Central memory CD4-positive, alpha-beta T cell (primary cell): ENCODE data around the gene RBPJ.

Source experiments
- DNase-seq: peaks from one replicate; pipeline ENCODE4 v3.0.0; 2022

RBPJ gene

GRCh38 chr4:26424153-26424552, 103.3 kb downstream of the RBPJ start:
- no peak for DNase-seq

GRCh38 chr4:26424838-26425237, 104.0 kb downstream of the RBPJ start:
- DNase-seq = no peak

GRCh38 chr4:26425953-26426352, 105.1 kb downstream of the RBPJ start:
- no peak for DNase-seq

- DNase-seq = no peak
Measured at GRCh38 chr4:26426892-26427291, 106.1 kb downstream of the RBPJ start.

GRCh38 chr4:26429910-26430309, 109.1 kb downstream of the RBPJ start:
- no peak for DNase-seq

GRCh38 chr4:26431461-26432180, 110.8 kb downstream of the RBPJ start:
- no peak for DNase-seq

GRCh38 chr4:26432419-26432818, 111.6 kb downstream of the RBPJ start:
- no peak for DNase-seq

- no peak for DNase-seq
Measured at GRCh38 chr4:26433556-26433955, 112.7 kb downstream of the RBPJ start.

- DNase-seq = no peak
Measured at GRCh38 chr4:26434030-26434639, 113.3 kb downstream of the RBPJ start.

- DNase-seq = no peak
Measured at GRCh38 chr4:26441102-26441501, 120.3 kb downstream of the RBPJ start.

GRCh38 chr4:26441771-26442170, 121.0 kb downstream of the RBPJ start:
- DNase-seq = no peak

- DNase-seq = no peak
Measured at GRCh38 chr4:26447378-26447777, 126.6 kb downstream of the RBPJ start.

- DNase-seq = no peak
Measured at GRCh38 chr4:26450418-26450817, 129.6 kb downstream of the RBPJ start.

- no peak for DNase-seq
Measured at GRCh38 chr4:26451597-26451996, 130.8 kb downstream of the RBPJ start.

- DNase-seq = no peak
Measured at GRCh38 chr4:26452565-26453531, 132.0 kb downstream of the RBPJ start.

- DNase-seq = no peak
Measured at GRCh38 chr4:26454961-26455360, 134.1 kb downstream of the RBPJ start.

- DNase-seq = no peak
Measured at GRCh38 chr4:26455571-26455970, 134.8 kb downstream of the RBPJ start.

GRCh38 chr4:26457412-26457811, 136.6 kb downstream of the RBPJ start:
- no peak for DNase-seq

- DNase-seq = no peak
Measured at GRCh38 chr4:26458157-26458561, 137.3 kb downstream of the RBPJ start.

GRCh38 chr4:26459054-26459755, 138.4 kb downstream of the RBPJ start:
- DNase-seq = peak; percentile 25

- no peak for DNase-seq
Measured at GRCh38 chr4:26459756-26460530, 139.1 kb downstream of the RBPJ start.

GRCh38 chr4:26462874-26463273, 142.1 kb downstream of the RBPJ start:
- DNase-seq = no peak
